ENCODE measurements around the gene HEBP2.

DNA sequence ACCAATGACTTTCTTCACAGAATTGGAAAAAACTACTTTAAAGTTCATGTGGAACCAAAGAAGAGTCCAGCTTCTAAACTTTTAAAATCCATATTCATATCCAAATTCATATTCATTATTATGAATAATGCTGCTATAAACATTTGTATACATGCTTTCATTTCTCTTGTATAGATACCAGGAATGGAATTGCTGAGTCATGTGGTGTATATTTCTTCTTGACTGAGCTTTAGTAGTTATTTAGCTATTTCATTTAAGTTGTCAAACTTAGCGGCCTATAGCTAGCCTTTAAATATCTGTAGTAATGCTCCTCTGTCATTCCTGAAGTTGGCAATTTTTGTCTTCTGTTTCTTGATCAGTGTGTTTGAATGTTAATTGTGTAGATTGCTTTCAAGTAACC is 46.1 kb upstream of the HEBP2 start:
- no peak for TF ChIP-seq CTCF (IDR thresholded peaks at IDR 0.05)
- TF ChIP-seq POLR2A (IDR thresholded peaks at IDR 0.05) = no peak

Data from thyroid gland (tissue), 4 donors.